Ovary (tissue), 9 donors: ENCODE results near the gene ACOT6. TPM values are rescaled to one million over a fixed set of nuclear protein-coding genes. Genes with fewer than 3 reads are reported as not detected.
"Not testable (repeated sequence)": the region's sequence is repeated elsewhere in the genome, so short reads cannot be mapped to it uniquely, and the experiment has no call there.

Experiments used
- DNase-seq, 5 donors: peaks; one replicate each; pipeline ENCODE4 v3.0.0-alpha.2; 2019 to 2020
- H3K27ac ChIP-seq, 2 donors: fragments of 200-600 bp; one replicate each; pipeline versions ENCODE4 v1.5.1 to v1.8.0; 2019 to 2022
- H3K27me3 ChIP-seq: fragments of 200-600 bp; one replicate; pipeline ENCODE4 v1.8.0; 2022
- H3K36me3 ChIP-seq: fragments of 200-600 bp; sonication (generic); one replicate; pipeline ENCODE4 v1.5.1; 2019
- H3K4me1 ChIP-seq: one replicate; pipeline ENCODE4 v1.8.1; 2013; ENCODE audit warnings: mild to moderate bottlenecking, moderate library complexity; ENCODE audit not compliant: insufficient read depth
- H3K4me3 ChIP-seq: fragments of 200-600 bp; sonication (generic); one replicate; pipeline ENCODE4 v1.5.1; 2017
- H3K9me3 ChIP-seq, 2 donors: fragments of 200-600 bp in 1 of 2; sonication (generic) in 1 of 2; one replicate each; pipeline versions ENCODE4 v1.5.1 to v1.8.1; 2013 to 2019; ENCODE audit warnings: mild to moderate bottlenecking in 1 of 2, moderate library complexity in 1 of 2
- CTCF ChIP-seq, 3 donors: fragments of 450-650 bp in 2 of 3; fragments of 200-600 bp in 1 of 3; IDR thresholded peaks; one replicate each; pipeline versions ENCODE4 v1.5.1 to v1.8.0; 2016 to 2022; ENCODE audit warnings: antibody characterized with exemption in 3 of 3, mild to moderate bottlenecking in 1 of 3
- EP300 ChIP-seq: sonication (generic); formaldehyde crosslinking; IDR thresholded peaks from one replicate; pipeline ENCODE4 v1.6.1; 2017; ENCODE audit warnings: antibody characterized with exemption
- POLR2A ChIP-seq: fragments of 450-650 bp; IDR thresholded peaks from one replicate; pipeline ENCODE4 v1.6.1; 2017; ENCODE audit warnings: antibody characterized with exemption, mild to moderate bottlenecking, moderate library complexity
- WGBS, 3 donors: extraction: QIAGEN DNeasy Blood & Tissue Kit in 1 of 3; methylation state at CpG; one replicate each; pipeline versions ENCODE4 v1.1.5 to v1.1.7; 2013 to 2017; 5-methylcytosine and 5-hydroxymethylcytosine counted together
- intact Hi-C, 4 donors: fragments of 100-400 bp; cut with DNase I; formaldehyde crosslinking; loops; one replicate each; pipeline versions ENCODE4 v1.11.0 to v1.15.1; 2022 to 2023
- polyA plus RNA-seq, 2 donors: library from polyadenylated mRNA; stranded (reverse); fragments of 200-250 nt in 1 of 2; fragments of 350-450 nt in 1 of 2; fragmentation: Illumina TruSeq in 1 of 2; extraction: RNeasy Lipid Tissue Mini Kit (QIAGEN cat#74804) in 1 of 2; gene quantifications; one replicate each; pipeline ENCODE4 v1.2.3, GENCODE V29; 2013 to 2014
- total RNA-seq, 7 donors: library from RNA; depleted of rRNA in 2 of 7; stranded (reverse); fragments of >200 nt in 2 of 7; fragmentation: NEBNext Ultra II Directional in 3 of 7; extraction: Animal tissue kit (Norgen Biotek cat#: 25700) in 3 of 7; gene quantifications; one replicate each; pipeline versions ENCODE4 v1.1.0 to v1.2.4, GENCODE V29; 2016 to 2023
- donor health status: DM: no; HTN: no; CAD: no; lungs with moderate emphysema.
- donor health status: DM: no; HTN: no; CAD: no.
- donor health status: Bipolar disorder and iron deficiency.
- donor health status: DM: yes; HTN: yes; CAD: no.
- donor health status: DM: no; HTN: no; CAD: no.
- donor health status: DM: yes; HTN: yes; CAD: no.

Gene ACOT6
- total and polyA plus RNA-seq, 9 donors: 0.10 TPM; not detected in 8

DNA sequence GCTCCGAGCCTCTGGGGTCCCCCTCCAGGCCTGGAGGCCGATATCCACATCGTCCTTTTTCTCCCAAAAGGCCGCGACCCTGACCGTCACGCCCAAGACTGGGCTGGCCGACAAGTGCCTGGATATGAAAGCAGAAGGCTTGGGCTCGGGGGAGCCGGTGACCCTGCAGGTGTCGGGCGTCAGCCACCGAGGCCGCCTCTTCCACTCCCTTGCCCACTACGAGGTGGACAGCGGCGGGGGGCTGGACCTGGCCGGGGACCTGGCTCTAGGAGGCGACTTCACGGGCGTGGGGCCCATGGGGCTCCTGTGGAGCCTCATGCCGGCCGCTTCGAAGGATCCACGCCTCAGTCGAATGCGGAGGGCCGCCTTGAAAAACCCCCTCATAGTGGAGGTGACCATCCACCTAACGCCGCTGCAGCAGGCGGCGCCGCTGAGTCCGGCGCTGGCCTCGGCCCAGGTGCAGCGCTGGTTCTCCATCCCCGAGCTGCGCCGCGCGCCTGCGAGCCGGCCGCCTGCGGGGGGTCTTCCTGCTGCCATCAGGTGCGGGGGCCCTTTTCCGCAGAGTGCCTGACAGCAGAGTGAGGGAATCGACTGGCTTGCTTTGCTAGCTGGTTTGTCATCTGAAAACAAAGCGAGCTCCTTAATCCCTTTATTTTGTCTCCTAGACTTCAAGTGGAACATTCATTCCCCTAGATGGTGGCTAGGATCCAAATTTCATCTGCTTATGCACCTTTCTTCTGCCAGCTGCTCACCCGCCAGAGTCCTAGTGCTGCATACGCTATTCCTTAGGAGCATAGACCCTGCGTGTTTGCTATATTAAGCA is 21.9 kb downstream of the ACOT6 start:
- Histone ChIP-seq H3K36me3 (no peaks in the 10 kb centered on the region), H3K27ac (peak overlapping the region; percentile 50 to 53)

GRCh38 chr14:73636355-73636754 is 24.0 kb downstream of the ACOT6 start:
- 58 to 73% (median 62%) methylated on average over 10 of the region's 10 CpGs for WGBS, 3 donors
- H3K27me3 ChIP-seq, H3K36me3 ChIP-seq, H3K4me3 ChIP-seq, H3K27ac ChIP-seq, intact Hi-C loops, DNase-seq, H3K9me3 ChIP-seq, H3K4me1 ChIP-seq: not testable (repeated sequence)

More for the DNA sequence above, 21.9 kb downstream of the ACOT6 start:
- Histone ChIP-seq H3K9me3 (no peaks in the 10 kb centered on the region), H3K4me1 (peaks cover 4% of the 10 kb centered on the region), H3K27me3 (no peaks in the 10 kb centered on the region), H3K4me3 (peak overlapping the region; percentile 48)
- 5 to 7% (median 6%) methylated on average over 39 to 53 of the region's 53 CpGs for WGBS, 3 donors
- intact Hi-C loops: loop anchor here in 2 of 4 donors (5.0 kb wide), 1 partner anchor 127 kb away; no protein-coding TSS in a partner anchor
- TF ChIP-seq CTCF (IDR thresholded peaks at IDR 0.05): peak in 1 of 3 donors; percentile 33
- no peak for TF ChIP-seq EP300
- peak; percentile 47 to 76 (median 65) for DNase-seq

DNA sequence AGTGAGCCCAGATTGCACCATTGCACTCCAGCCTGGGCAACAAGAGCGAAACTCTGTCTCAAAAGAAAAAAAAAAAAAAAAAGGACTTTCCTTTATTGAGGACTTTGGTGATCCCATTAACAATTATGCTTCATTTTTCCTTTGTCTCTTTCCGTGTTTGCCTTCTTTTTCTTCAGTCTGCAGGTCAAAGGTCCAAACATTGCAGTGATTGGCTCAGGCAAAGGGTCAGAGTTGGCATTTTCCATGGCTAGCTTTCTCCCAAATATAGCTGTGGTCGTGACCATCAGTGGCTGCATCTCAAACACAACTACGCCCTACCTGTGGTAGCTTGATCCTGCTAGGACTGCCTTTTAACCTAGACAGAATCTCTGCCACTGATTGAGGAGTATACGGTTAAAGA is 25.5 kb downstream of the ACOT6 start:
- 86 to 88% (median 87%) methylated on average over 5 of the region's 5 CpGs for WGBS, 3 donors
- Histone ChIP-seq H3K36me3 (no peaks in the 10 kb centered on the region), H3K9me3 (no peaks in the 10 kb centered on the region), H3K27ac (no peak overlapping the region), H3K4me1 (peaks cover 4% of the 10 kb centered on the region), H3K27me3 (no peaks in the 10 kb centered on the region), H3K4me3 (no peak overlapping the region)
- intact Hi-C loops: no loop called here
- no peak for TF ChIP-seq CTCF (IDR thresholded peaks at IDR 0.05)
- no peak for TF ChIP-seq POLR2A
- no peak for TF ChIP-seq EP300
- no peak for DNase-seq

GRCh38 chr14:73640796-73641365 is 28.6 kb downstream of the ACOT6 start:
- DNase-seq: no peak
- H3K4me3 ChIP-seq: no peak overlapping the region
- WGBS, 3 donors: 92 to 97% (median 93%) methylated on average over 5 of the region's 5 CpGs

More at GRCh38 chr14:73640796-73641365, 28.6 kb downstream of the ACOT6 start:
- H3K36me3 ChIP-seq: no peaks in the 10 kb centered on the region
- TF ChIP-seq POLR2A: no peak
- no peak for TF ChIP-seq CTCF (IDR thresholded peaks at IDR 0.05)
- TF ChIP-seq EP300: no peak
- intact Hi-C loops: loop anchor here in 1 of 4 donors (10.0 kb wide), 1 partner anchor 74 kb away; the partner anchor contains the start of gene PNMA1
- H3K27ac ChIP-seq: no peak overlapping the region
- peaks cover 3% of the 10 kb centered on the region for H3K4me1 ChIP-seq
- H3K9me3 ChIP-seq: no peaks in the 10 kb centered on the region
- H3K27me3 ChIP-seq: no peaks in the 10 kb centered on the region
